ENCODE measurements around the gene VASH2.
A peak's percentile ranks its signal among the peaks of the same experiment; 100 is the strongest.

VASH2 gene

GRCh38 chr1:212968368-212968863 is 18.1 kb downstream of the VASH2 start:
- TF ChIP-seq CTCF (IDR thresholded peaks at IDR 0.05): no peak
- peak; percentile 46 for DNase-seq (ENCODE audit: low spot score)
- no peak overlapping the region for H3K27ac ChIP-seq
- no peak overlapping the region for H3K4me3 ChIP-seq

GRCh38 chr1:212970085-212970484 is 19.7 kb downstream of the VASH2 start:
- TF ChIP-seq CTCF (IDR thresholded peaks at IDR 0.05): no peak

GRCh38 chr1:212971312-212971711 is 21.0 kb downstream of the VASH2 start:
- TF ChIP-seq CTCF (IDR thresholded peaks at IDR 0.05): no peak
- Histone ChIP-seq H3K27ac (no peak overlapping the region), H3K4me3 (no peak overlapping the region)
- peak; percentile 8 for DNase-seq (ENCODE audit: low spot score)

More at GRCh38 chr1:212970085-212970484, 19.7 kb downstream of the VASH2 start:
- Histone ChIP-seq H3K4me3 (no peak overlapping the region), H3K27ac (no peak overlapping the region)
- DNase-seq (ENCODE audit: low spot score): peak; percentile 31

- Histone ChIP-seq H3K27ac (no peak overlapping the region), H3K4me3 (no peak overlapping the region)
- DNase-seq (ENCODE audit: low spot score): peak; percentile 17
- TF ChIP-seq CTCF (IDR thresholded peaks at IDR 0.05): no peak
These were observed 23.1 kb downstream of the VASH2 start for GRCh38 chr1:212973426-212973825.

GRCh38 chr1:212973899-212974298 is 23.6 kb downstream of the VASH2 start:
- DNase-seq (ENCODE audit: low spot score): peak; percentile 60
- Histone ChIP-seq H3K27ac (no peak overlapping the region), H3K4me3 (no peak overlapping the region)
- no peak for TF ChIP-seq CTCF (IDR thresholded peaks at IDR 0.05)

- DNase-seq (ENCODE audit: low spot score): no peak
- Histone ChIP-seq H3K4me3 (no peak overlapping the region), H3K27ac (no peak overlapping the region)
- TF ChIP-seq CTCF (IDR thresholded peaks at IDR 0.05): no peak
These were observed 24.4 kb downstream of the VASH2 start for GRCh38 chr1:212974711-212975110.

- Histone ChIP-seq H3K4me3 (no peak overlapping the region), H3K27ac (no peak overlapping the region)
- no peak for TF ChIP-seq CTCF (IDR thresholded peaks at IDR 0.05)
- peak; percentile 53 for DNase-seq (ENCODE audit: low spot score)
These were observed 25.0 kb downstream of the VASH2 start for GRCh38 chr1:212975111-212975918.

All from coronary artery (tissue), 2 donors.